GM12891 (cell line): ENCODE measurements around the gene CYSRT1.

ENCODE experiments used
- POLR2A ChIP-seq: IDR thresholded peaks from 2 replicates; pipeline ENCODE4 v1.6.1; 2011; ENCODE audit warnings: low read depth, low read length, control low read depth
- POLR2AphosphoS5 ChIP-seq: IDR thresholded peaks from 2 replicates; pipeline ENCODE4 v1.6.1; 2011; ENCODE audit warnings: low read depth, low read length, control low read depth
- TAF1 ChIP-seq: IDR thresholded peaks from 2 replicates; pipeline ENCODE4 v1.6.1; 2011; ENCODE audit warnings: low read depth, low read length, control low read depth

GRCh38 chr9:137218212-137218753 lies 6.7 kb upstream of the CYSRT1 start:
- no peak for TF ChIP-seq POLR2A
- no peak for TF ChIP-seq TAF1
- no peak for TF ChIP-seq POLR2AphosphoS5
